Measurements from ENCODE around the gene PCBP3.
A peak's percentile ranks its signal among the peaks of the same experiment; 100 is the strongest.

PCBP3 gene

DNA sequence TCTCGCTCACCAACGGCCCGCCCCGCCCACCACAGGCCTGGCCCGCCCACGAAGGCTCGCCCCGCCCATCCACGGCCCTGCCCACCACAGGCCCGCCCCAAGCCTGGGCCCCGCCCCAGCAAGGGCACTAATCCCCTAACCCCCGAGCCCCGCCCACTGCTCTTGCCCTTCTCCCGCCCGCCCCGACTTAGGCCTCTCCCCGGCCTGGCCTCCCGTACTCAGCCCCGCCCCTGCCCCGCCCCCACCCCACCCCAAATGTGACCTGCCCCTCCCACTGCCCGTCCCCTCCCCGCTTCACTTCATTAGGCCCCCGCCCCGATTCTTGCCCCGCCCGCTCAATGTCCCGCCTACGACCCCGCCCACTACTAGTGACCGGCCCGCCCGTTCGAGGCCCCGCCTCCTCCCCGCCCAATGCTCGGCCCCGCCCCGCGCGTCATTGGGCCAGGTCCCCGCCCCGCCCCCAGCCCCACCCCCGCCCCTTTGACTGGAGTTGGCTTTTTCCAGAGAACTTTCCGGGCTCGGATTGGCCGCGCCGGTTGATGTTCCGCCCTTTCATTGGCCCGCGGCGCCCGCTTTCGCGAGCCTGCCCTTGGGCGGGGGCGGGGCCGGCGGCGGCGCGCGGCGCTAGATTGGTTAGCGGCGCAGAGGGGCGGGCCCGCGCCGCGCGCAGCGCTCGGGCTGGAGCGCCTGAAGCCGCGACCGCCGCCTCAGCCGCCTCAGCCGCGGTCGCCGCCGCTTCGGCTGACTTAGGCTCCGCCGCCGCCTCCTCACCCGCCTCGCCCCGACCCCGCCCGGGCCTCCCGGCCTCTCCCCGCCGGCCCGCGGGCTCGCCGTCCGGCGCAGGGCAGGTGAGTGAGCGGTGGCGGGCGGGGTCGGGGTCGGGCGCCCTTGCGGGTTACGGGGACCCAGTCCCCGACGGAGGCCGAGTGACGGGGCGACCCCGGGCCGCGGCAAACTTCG lies at the start of gene PCBP3:
PCBP3 (plus strand) TSS at position 705 of the 960 bp plus-strand sequence. CDS start 206,361 bp downstream, outside the sequence.
- no peak within 1 kb of the TSS for H3K27ac ChIP-seq
- TF ChIP-seq ZFX (IDR thresholded peaks at IDR 0.05; ENCODE audit: borderline replicate concordance), result no peak
- TF ChIP-seq, protein P1, sequence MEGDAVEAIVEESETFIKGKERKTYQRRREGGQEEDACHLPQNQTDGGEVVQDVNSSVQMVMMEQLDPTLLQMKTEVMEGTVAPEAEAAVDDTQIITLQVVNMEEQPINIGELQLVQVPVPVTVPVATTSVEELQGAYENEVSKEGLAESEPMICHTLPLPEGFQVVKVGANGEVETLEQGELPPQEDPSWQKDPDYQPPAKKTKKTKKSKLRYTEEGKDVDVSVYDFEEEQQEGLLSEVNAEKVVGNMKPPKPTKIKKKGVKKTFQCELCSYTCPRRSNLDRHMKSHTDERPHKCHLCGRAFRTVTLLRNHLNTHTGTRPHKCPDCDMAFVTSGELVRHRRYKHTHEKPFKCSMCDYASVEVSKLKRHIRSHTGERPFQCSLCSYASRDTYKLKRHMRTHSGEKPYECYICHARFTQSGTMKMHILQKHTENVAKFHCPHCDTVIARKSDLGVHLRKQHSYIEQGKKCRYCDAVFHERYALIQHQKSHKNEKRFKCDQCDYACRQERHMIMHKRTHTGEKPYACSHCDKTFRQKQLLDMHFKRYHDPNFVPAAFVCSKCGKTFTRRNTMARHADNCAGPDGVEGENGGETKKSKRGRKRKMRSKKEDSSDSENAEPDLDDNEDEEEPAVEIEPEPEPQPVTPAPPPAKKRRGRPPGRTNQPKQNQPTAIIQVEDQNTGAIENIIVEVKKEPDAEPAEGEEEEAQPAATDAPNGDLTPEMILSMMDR (IDR thresholded peaks at IDR 0.05), result no peak

DNA sequence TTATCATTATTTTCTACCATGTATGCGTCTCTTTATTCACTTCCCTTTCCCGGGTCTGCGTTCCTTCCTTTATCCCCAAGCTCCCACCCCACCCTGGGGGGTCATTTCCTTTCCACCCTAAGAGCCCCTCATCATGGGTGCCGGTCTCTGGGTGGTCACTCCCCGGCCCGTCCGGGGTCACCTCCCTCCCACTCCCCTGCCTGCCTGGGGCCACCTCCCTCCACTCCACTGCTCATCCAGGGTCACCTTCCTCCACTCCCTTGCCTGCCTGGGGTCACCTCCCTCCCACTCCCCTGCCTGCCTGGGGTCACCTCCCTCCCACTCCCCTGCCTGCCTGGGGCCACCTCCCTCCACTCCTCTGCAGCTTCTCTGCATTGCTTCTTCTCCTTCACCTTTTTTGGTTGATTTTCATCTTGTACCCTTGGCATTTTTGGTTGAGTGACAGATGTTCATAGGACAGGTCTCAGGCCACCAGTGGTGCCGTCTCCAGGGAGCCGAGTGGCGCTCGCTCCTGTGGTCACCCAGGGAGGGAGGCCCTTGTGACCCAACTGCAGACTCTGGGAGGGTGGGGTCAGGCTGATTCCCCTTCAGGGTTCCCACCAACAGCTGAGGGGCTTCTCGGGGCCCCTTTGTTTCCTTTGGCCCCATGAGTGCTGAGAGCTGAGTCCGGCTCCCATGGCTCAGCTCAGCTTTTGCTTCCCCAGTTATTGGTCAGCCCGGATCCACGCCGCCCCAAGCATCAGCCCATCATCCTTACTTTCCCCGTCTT lies 48.6 kb upstream of the PCBP3 start:
- no peak for TF ChIP-seq ZFX (IDR thresholded peaks at IDR 0.05; ENCODE audit: borderline replicate concordance)
- TF ChIP-seq, protein P1 (IDR thresholded peaks at IDR 0.05), result no peak
- H3K27ac ChIP-seq, result no peak overlapping the region

DNA sequence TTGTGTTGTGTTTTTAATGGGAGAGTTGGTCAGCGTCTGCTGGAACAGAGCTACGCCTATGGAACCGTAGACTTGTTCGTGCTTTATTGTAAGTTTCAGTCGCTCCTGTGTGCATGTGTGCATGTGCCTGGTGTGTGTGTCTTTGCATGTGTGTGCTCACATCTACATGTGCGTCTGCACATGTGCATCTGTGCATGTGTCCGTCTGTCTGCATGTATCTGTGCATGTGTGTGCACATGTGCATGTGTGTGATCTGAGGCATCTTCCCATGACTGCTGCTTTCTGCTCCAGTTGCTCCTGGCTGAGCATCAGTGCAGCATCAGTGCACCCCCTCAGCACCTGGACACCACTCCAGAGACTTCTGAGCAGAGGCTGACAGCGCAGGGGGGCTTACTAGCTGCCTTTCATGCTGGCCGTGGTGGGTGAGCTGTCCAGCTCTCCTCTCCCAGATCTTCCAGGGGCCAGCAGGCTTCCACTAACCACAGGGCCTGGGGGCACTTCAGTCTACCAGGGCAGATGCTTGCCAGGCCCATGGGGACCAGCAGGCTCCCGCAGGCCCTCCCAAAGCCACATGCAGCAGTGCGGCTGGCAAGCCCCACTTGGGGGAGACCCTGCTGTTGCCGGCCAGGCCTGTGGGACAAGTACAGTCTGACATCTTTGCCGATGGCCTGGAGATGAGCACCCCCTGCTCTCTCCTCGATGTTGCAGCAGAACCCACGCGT lies 47.8 kb upstream of the PCBP3 start:
- H3K27ac ChIP-seq, result no peak overlapping the region

DNA sequence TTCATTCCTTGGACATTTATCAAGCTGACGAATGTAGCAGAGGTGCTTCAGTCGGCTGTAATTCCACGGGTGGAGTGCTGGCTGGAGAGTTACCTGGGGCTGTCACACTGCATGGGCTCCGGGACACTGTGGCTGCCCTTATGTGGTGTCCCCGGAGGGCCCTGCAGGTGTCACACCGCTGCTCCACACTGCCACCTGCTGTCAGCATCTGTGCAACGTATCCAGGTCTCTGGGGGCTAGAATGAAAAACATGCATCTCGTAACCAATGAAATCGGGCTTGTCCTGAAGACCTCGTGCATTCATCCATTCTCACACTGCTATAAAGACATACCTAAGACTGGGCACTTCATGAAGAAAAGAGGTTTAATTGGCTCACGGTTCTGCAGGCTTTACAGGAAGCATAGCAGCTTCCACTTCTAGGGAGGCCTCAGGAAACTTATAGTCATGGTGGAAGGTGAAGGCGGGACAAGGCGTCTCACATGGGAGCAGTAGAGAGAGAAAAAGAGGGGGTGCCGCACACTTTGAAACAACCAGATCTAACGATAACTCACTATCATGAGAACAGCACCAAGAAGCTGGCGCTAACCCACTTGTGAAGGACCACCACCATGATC lies 46.7 kb upstream of the PCBP3 start:
- no peak for TF ChIP-seq ZFX (IDR thresholded peaks at IDR 0.05; ENCODE audit: borderline replicate concordance)
- TF ChIP-seq, protein P1 (IDR thresholded peaks at IDR 0.05), result peak; percentile 86
- no peak overlapping the region for H3K27ac ChIP-seq

More for the DNA sequence above, 47.8 kb upstream of the PCBP3 start:
- TF ChIP-seq, protein P1 (IDR thresholded peaks at IDR 0.05), result no peak
- TF ChIP-seq ZFX (IDR thresholded peaks at IDR 0.05; ENCODE audit: borderline replicate concordance), result no peak

DNA sequence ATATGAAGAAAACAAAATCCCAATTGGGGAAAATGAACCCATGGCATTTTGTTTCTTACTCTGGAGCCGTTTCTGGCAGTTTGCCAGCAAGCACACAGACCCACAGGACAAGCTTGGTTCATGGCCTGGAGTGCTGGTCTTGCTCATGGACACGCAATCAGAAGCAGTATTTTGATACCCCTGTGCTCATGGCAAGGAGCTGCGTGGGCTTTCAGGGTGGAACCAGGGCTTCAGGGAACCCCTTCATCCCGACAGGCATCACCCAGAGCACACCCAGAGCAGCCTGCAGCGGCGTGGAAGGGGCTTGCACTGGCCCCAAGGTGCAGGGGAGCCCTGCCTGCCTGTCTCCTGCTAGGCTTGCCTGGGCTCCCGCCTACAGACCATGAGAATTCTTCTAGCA lies 45.4 kb upstream of the PCBP3 start:
- TF ChIP-seq, protein P1 (IDR thresholded peaks at IDR 0.05), result no peak
- no peak for TF ChIP-seq ZFX (IDR thresholded peaks at IDR 0.05; ENCODE audit: borderline replicate concordance)

DNA sequence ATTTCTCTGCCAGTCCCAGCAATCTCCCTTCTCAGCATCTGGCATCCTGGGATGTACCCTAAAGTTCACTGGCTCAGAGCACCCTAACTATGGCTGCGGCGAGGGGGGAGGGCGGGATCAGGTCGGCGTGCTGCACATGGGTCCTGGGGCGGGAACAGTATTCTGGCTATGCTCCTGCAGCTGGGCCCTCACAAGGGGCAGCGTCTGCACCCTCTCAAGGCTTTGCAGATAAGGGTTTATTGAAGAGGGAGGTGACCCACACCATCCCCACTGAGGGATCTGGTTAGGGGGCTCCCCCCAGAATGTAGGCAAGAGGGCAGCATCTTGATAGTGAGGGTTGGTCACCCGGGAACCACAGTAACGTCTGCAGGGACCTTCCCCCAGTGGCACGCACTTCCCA lies 44.9 kb upstream of the PCBP3 start:
- H3K27ac ChIP-seq, result no peak overlapping the region
- no peak for TF ChIP-seq ZFX (IDR thresholded peaks at IDR 0.05; ENCODE audit: borderline replicate concordance)
- TF ChIP-seq, protein P1 (IDR thresholded peaks at IDR 0.05), result no peak

More for the DNA sequence above, 45.4 kb upstream of the PCBP3 start:
- H3K27ac ChIP-seq, result no peak overlapping the region

Data from 22Rv1 (cell line).